LNCAP (cell line): Measurements from ENCODE around the gene RAD51.

Experiments
- CTCF ChIP-seq: fragments of 450-650 bp; IDR thresholded peaks from 2 replicates; pipeline ENCODE4 v1.5.1; 2017; ENCODE audit warnings: mild to moderate bottlenecking

RAD51 gene

GRCh38 chr15:40731034-40731433, 36.1 kb downstream of the RAD51 start:
- no peak for TF ChIP-seq CTCF

GRCh38 chr15:40736575-40736974, 41.6 kb downstream of the RAD51 start:
- no peak for TF ChIP-seq CTCF

- TF ChIP-seq CTCF, result no peak
Observed at GRCh38 chr15:40737048-40737447, 42.1 kb downstream of the RAD51 start.

- TF ChIP-seq CTCF, result no peak
Observed at GRCh38 chr15:40739047-40739446, 44.1 kb downstream of the RAD51 start.

GRCh38 chr15:40739854-40740253, 44.9 kb downstream of the RAD51 start:
- TF ChIP-seq CTCF, result no peak; the same call in 1 of the 2 replicates

GRCh38 chr15:40743485-40743901, 48.5 kb downstream of the RAD51 start:
- TF ChIP-seq CTCF, result no peak

- no peak for TF ChIP-seq CTCF
Observed at GRCh38 chr15:40743921-40744814, 49.2 kb downstream of the RAD51 start.
